GM18526 (cell line): ENCODE data around the gene C1QTNF4.

ENCODE experiments used
- POLR2A ChIP-seq: IDR thresholded peaks from 3 replicates; pipeline ENCODE4 v1.6.1; 2011; ENCODE audit not compliant: insufficient read length; ENCODE audit errors: extremely low read depth

C1QTNF4 gene

DNA sequence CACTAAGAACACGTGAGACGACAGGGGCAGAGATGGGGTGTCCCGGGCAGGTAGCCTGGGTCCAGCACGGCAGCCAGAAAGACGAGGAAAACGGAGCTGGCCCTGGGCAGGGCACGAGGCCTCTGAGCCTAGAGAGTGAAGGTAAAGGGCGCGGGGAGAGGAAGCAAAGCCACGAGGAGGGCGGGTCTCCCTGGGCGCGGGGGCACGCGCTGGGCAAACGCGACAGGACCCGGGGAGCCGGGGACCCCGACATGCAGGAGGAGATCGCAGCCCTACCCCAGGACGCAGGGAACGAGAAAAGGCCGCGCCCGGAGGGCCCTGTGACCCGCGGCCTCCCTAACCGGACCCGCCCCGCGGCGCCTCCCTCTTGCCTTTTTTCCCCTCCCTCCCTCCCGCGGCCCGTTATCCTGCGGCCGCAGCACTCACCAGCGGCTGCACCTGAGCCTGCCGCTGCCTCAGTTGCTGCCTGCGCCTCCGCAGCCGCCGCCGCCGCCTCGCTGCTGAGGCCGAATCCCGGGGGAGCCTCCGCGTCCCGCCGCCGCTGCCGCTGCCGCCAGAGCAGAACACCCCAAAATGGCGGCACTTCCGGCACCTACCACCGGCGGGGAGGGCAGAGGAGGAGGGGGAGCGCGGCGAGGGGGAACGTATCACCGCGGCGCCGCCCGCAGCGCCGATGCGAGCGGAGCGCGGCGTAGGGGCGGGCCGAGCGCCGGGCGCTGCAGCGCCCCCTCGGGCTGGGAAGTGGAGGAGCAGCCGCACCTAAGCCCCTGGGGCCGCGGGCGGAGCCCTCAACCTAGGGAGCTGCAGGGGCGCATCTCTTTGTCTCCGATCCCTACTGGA, 41.4 kb downstream of the C1QTNF4 start, which contains the start of gene CELF1:
Gene CELF1 (minus strand): TSS at position 567 of the 840 bp plus-strand sequence. CDS start 53,609 bp downstream, outside the sequence.
- peak; percentile 82 for TF ChIP-seq POLR2A

DNA sequence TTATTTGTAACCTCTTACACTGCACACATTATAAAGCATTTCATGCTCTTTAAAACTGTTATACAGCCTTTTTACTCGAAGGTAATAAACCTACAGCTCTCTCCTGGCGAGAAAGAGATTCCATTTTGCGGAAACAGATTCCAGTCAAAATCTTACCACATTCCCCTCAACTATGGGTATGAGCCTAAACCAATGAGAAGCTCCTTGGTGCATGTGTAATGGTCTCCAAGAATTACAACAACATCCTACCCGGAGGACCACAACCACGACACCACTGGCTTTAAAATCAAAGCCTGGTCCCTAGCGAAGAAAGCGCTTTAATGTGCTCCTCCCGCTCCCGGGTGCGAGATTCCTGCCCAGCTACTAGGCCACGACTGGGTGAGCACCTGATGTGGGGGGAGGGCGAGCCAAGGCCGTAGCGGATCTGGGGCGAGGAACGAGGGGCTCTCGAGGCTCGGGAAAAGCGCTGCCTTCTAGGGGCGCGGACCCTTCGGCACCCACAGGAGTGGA, 42.1 kb downstream of the C1QTNF4 start:
- no peak for TF ChIP-seq POLR2A

DNA sequence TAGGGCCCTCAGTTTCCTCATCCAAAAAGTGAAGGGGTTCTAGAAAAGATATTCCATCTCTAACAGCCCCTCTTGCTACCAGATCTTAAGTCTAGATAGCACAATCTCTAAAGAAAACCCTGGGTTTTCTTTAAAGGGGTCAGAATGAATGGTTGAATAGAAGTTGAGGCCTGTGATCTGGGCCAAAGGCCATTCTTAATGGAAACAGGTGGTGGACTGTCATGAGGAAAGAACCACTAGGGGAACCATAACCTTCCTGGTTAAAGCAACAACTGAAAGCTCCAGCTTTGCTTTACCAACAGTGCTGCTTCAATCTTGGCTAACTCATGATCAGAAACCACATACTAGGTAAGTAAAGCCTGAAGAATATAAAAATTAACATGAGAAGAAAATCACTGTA, 43.1 kb downstream of the C1QTNF4 start:
- no peak for TF ChIP-seq POLR2A

DNA sequence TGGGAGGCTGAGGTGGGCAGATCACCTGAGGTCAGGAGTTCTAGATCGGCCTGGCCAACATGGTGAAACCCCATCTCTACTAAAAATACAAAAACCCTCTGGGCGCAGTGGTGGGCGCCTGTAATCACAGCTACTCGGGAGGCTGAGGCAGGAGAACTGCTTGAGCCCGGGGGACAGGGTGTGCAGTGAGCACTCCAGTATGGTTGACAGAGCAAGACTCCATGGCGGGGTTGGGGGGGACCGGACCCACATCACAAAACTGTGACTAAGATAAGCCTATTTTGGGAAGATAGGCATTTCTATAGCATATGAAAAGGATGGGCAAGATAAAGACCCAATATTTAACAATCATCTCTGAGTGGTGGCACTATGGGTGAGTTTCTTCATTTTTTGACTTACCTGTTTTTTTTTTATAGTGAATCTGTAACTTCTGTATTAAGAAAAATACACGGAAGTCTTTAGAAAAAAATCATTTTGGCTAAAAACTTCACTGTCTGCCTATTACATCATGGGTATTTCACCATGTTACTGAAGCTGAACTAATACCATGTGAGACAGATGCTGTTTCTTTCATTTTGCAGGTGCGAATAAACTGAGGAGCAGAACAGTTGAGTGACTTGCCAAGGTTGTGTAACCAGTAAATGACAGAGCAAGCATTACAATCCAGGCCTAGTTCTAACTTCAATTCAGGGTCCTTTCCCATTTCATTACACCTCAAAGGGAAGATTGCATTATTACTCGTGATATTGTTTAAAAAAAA, 43.7 kb downstream of the C1QTNF4 start:
- no peak for TF ChIP-seq POLR2A

DNA sequence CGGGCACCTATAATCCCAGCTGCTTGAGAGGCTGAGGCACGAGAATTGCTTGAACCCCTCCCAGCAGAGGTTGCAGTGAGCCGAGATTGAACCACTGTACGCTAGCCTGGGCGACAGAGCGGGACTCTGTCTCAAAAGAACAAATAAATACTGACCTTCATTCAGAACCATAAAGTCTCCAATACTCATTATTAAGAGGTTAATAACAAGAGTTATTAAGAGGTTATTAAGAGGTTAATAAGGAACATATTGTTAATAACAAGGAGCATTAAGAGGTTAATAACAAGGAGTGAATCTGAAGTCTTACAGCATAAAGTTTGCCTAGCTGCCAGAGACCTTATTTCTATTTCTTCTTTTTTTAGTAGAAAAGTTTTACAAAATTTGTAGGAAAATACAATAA, 48.9 kb downstream of the C1QTNF4 start:
- no peak for TF ChIP-seq POLR2A

DNA sequence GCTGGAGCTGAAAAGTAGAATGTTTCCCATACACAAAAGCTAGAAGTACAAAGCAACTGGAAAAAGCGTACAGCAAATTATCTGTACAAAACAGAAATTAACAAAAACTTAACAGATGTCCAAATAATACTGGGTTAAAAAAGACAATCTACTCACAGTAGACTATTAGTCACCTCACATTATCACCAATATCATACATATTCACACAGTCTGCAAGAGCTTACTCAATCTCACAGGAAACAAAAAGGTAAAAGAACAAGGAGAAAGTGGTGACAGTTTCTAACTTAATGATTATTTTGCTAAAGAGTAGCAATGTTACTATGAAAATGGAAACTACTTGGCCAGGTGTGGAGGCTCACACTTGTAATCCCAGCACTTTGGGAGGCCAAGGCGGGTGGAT, 53.1 kb downstream of the C1QTNF4 start:
- TF ChIP-seq POLR2A: no peak

DNA sequence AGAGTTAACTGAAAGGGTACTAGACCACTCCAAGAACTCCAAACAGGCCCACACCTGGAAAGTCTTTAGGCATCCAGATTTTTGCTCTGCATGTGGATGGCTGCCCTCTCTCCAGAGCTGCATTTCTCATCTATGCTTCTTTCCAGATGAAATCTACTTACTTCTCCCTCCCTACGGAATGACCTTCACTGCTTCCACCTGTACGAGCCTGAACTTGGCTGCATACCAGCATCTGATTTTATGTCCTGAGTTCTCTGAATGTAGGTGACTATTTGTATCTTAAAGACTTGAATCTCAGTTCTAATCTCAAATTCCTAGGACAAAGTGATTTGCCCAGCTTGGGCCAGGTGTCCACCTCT, 54.6 kb downstream of the C1QTNF4 start:
- TF ChIP-seq POLR2A: no peak
